ENCODE measurements around the gene CCNH.

Gene CCNH

GRCh38 chr5:87401626-87402025 lies 11.1 kb downstream of the CCNH start:
- DNase-seq, result no peak

- no peak for DNase-seq
Observed at GRCh38 chr5:87400305-87400899, 12.3 kb downstream of the CCNH start.

GRCh38 chr5:87399720-87400119 lies 13.0 kb downstream of the CCNH start:
- DNase-seq, result no peak

- no peak for DNase-seq
Observed at GRCh38 chr5:87398981-87399614, 13.6 kb downstream of the CCNH start.

- DNase-seq, result no peak
Observed at GRCh38 chr5:87394411-87395165, 18.1 kb downstream of the CCNH start.

- no peak for DNase-seq
Observed at GRCh38 chr5:87393331-87393730, 19.4 kb downstream of the CCNH start.

GRCh38 chr5:87392801-87393200 lies 19.9 kb downstream of the CCNH start:
- no peak for DNase-seq

- DNase-seq, result no peak
Observed at GRCh38 chr5:87392170-87392569, 20.6 kb downstream of the CCNH start.

- DNase-seq, result no peak
Observed at GRCh38 chr5:87390576-87391199, 22.0 kb downstream of the CCNH start.

- DNase-seq, result no peak
Observed at GRCh38 chr5:87390075-87390474, 22.7 kb downstream of the CCNH start.

- DNase-seq, result no peak
Observed at GRCh38 chr5:87389296-87390034, 23.3 kb downstream of the CCNH start.

- DNase-seq, result no peak
Observed at GRCh38 chr5:87388129-87388528, 24.6 kb downstream of the CCNH start.

- no peak for DNase-seq
Observed at GRCh38 chr5:87385802-87386201, 26.9 kb downstream of the CCNH start.

- no peak for DNase-seq
Observed at GRCh38 chr5:87383216-87383615, 29.5 kb downstream of the CCNH start.

GRCh38 chr5:87382224-87382623 lies 30.5 kb downstream of the CCNH start:
- DNase-seq, result no peak

- no peak for DNase-seq
Observed at GRCh38 chr5:87372705-87373104, 40.0 kb downstream of the CCNH start.

GRCh38 chr5:87369431-87369830 lies 43.3 kb downstream of the CCNH start:
- no peak for DNase-seq

- no peak for DNase-seq
Observed at GRCh38 chr5:87368601-87369000, 44.1 kb downstream of the CCNH start.

- no peak for DNase-seq
Observed at GRCh38 chr5:87367243-87367642, 45.5 kb downstream of the CCNH start.

GRCh38 chr5:87361536-87362213 lies 51.1 kb downstream of the CCNH start:
- no peak for DNase-seq

- DNase-seq, result no peak
Observed at GRCh38 chr5:87361031-87361445, 51.7 kb downstream of the CCNH start.

- no peak for DNase-seq
Observed at GRCh38 chr5:87360132-87360531, 52.6 kb downstream of the CCNH start.

- no peak for DNase-seq
Observed at GRCh38 chr5:87359106-87359505, 53.6 kb downstream of the CCNH start.

All from NCI-H524 treated with DMSO at 0.1 percent for 48 hours (cell line).